Karpas-422 (cell line): Measurements from ENCODE around the gene GBE1. TPM values are rescaled to one million over a fixed set of nuclear protein-coding genes. Genes with fewer than 3 reads are reported as not detected.
"Not testable (repeated sequence)": the region's sequence is repeated elsewhere in the genome, so short reads cannot be mapped to it uniquely, and the experiment has no call there.

Source experiments
- DNase-seq: peaks from one replicate; pipeline ENCODE4 v3.0.0-alpha.2; 2015
- H2AFZ ChIP-seq: fragments of 200-600 bp; sonication (generic); 2 replicates; pipeline ENCODE4 v1.6.1; 2014; ENCODE audit warnings: antibody characterized with exemption, low read length, mixed read lengths
- H3K27ac ChIP-seq: fragments of 200-600 bp; sonication (generic); 2 replicates; pipeline ENCODE4 v1.5.1; 2014; ENCODE audit warnings: mild to moderate bottlenecking, low read length, moderate library complexity
- H3K27me3 ChIP-seq: fragments of 200-600 bp; sonication (generic); 2 replicates; pipeline ENCODE4 v1.6.1; 2014; ENCODE audit warnings: low read length, mixed read lengths
- H3K36me3 ChIP-seq: fragments of 200-600 bp; sonication (generic); 2 replicates; pipeline ENCODE4 v1.6.1; 2014; ENCODE audit warnings: low read length, mixed read lengths; ENCODE audit not compliant: insufficient read depth
- H3K4me1 ChIP-seq: fragments of 200-600 bp; sonication (generic); 2 replicates; pipeline ENCODE4 v1.6.1; 2014; ENCODE audit warnings: mild to moderate bottlenecking, low read length, mixed read lengths
- H3K4me2 ChIP-seq: fragments of 200-600 bp; sonication (generic); 2 replicates; pipeline ENCODE4 v1.6.1; 2014; ENCODE audit warnings: low read length, low read depth, mild to moderate bottlenecking; ENCODE audit not compliant: poor library complexity, severe bottlenecking
- H3K4me3 ChIP-seq: fragments of 200-600 bp; sonication (generic); 2 replicates; pipeline ENCODE4 v1.5.1; 2014; ENCODE audit warnings: mild to moderate bottlenecking, antibody characterized with exemption, low read length, mixed read lengths
- H3K79me2 ChIP-seq: fragments of 200-600 bp; sonication (generic); 2 replicates; pipeline ENCODE4 v1.6.1; 2014; ENCODE audit warnings: mild to moderate bottlenecking, low read length, mixed read lengths
- H3K9ac ChIP-seq: fragments of 200-600 bp; sonication (generic); 2 replicates; pipeline ENCODE4 v1.6.0; 2014; ENCODE audit warnings: low read length
- H3K9me2 ChIP-seq: fragments of 200-600 bp; sonication (generic), shearing (Covaris generic); replicated peaks from 2 replicates; pipeline ENCODE4 v1.6.0; 2014; ENCODE audit warnings: mild to moderate bottlenecking, low read length, moderate library complexity; ENCODE audit not compliant: insufficient read depth
- H3K9me3 ChIP-seq: fragments of 300-700, 200-600 bp; sonication (generic); 2 replicates; pipeline ENCODE4 v1.6.1; 2014; ENCODE audit warnings: low read length, mixed read lengths
- H4K20me1 ChIP-seq: fragments of 200-600 bp; sonication (generic); 2 replicates; pipeline ENCODE4 v1.6.1; 2014; ENCODE audit warnings: mild to moderate bottlenecking, antibody characterized with exemption, low read length, low read depth; ENCODE audit not compliant: insufficient read depth
- total RNA-seq: library from RNA; depleted of rRNA; stranded (reverse); fragments of >200 nt; shearing (Covaris generic); gene quantifications from 2 replicates; pipeline ENCODE4 v1.2.3, GENCODE V29; 2014; ENCODE audit warnings: low replicate concordance

The GBE1 gene
- total RNA-seq, 1 experiment from 2014 or later, result 134 TPM

DNA sequence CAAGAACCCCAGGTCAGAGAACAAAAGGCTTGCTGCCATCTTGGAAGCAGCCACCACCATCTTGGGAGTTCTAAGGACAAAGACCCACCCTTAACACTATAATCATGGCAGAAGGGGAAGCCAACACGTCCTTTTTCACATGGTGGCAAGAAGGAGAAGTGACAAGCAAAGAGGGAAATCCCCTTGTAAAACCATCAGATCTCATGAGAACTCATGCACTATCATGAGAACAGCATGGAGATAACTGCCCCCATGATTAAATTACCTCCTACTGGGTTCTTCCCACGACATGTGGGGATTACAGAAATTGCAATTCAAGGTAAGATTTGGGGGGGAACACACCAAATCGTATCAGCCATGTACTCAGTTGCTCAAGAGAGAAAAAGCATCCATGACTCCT is 21.1 kb upstream of the GBE1 start:
- Histone ChIP-seq H3K9me2 (no peaks in the 10 kb centered on the region), H3K4me2 (no peak overlapping the region), H3K4me1 (no peaks in the 10 kb centered on the region), H3K9ac (no peak overlapping the region), H4K20me1 (no peaks in the 10 kb centered on the region), H3K27ac (no peak overlapping the region), H3K27me3 (no peaks in the 10 kb centered on the region), H2AFZ (no peak overlapping the region), H3K79me2 (no peaks in the 10 kb centered on the region), H3K4me3 (no peak overlapping the region), H3K36me3 (no peaks in the 10 kb centered on the region), H3K9me3 (no peaks in the 10 kb centered on the region)
- no peak for DNase-seq

DNA sequence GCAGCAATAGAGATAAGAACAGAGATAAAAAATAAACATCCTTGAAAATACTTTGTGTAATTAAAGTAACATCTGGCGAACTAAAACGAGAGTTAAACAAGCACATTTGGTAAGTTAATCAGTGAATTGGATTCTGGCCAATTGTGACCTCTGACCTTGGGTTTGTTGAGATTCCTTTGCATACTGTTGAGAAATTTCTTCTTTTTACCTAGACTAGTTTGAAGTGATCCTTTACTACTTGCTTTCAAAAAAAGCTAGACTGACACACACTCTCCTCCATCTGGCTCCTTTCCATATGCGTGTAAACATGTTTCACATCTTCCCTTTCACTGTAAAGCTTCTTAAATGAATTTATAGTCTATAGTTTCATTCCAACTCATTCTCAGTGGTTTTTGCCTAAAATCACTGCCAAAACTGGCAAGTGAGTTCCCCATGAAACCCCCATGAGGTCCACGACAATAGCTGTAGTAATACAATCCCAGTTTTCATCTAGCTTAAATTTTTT is 17.3 kb upstream of the GBE1 start:
- no peaks in the 10 kb centered on the region for H4K20me1 ChIP-seq
- H3K27ac ChIP-seq, result no peak overlapping the region
- no peaks in the 10 kb centered on the region for H3K9me2 ChIP-seq

DNA sequence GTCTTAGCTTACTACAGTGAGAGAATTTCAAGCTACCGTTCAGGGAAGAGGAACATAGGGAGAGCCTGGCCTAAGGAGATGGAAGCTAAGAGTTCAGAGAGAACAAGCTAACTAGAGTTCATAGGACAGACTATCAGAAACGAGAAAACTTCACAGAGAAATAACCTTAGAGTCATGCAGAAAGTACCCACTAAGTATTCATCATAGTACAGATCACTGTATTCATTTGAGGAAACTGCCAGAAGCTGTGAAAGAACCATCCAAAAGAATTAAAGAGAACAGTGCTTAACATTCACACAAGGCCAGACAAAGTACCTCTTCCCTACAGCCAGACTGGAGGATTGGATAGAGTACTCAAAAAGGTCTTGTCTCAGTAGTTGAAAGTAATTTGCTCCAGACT is 15.2 kb upstream of the GBE1 start:
- Histone ChIP-seq H3K9ac (no peak overlapping the region), H3K4me3 (no peak overlapping the region), H2AFZ (no peak overlapping the region), H3K4me1 (no peaks in the 10 kb centered on the region), H4K20me1 (no peaks in the 10 kb centered on the region), H3K27me3 (no peaks in the 10 kb centered on the region), H3K36me3 (no peaks in the 10 kb centered on the region), H3K9me2 (no peaks in the 10 kb centered on the region), H3K27ac (no peak overlapping the region), H3K4me2 (no peak overlapping the region), H3K79me2 (no peaks in the 10 kb centered on the region), H3K9me3 (no peaks in the 10 kb centered on the region)
- no peak for DNase-seq

More for the DNA sequence above, 17.3 kb upstream of the GBE1 start:
- H3K4me2 ChIP-seq, result no peak overlapping the region
- H3K79me2 ChIP-seq, result no peaks in the 10 kb centered on the region
- no peaks in the 10 kb centered on the region for H3K9me3 ChIP-seq
- no peak overlapping the region for H3K9ac ChIP-seq
- no peak overlapping the region for H2AFZ ChIP-seq
- DNase-seq, result no peak
- H3K36me3 ChIP-seq, result no peaks in the 10 kb centered on the region
- no peaks in the 10 kb centered on the region for H3K27me3 ChIP-seq
- H3K4me1 ChIP-seq, result no peaks in the 10 kb centered on the region
- H3K4me3 ChIP-seq, result no peak overlapping the region

DNA sequence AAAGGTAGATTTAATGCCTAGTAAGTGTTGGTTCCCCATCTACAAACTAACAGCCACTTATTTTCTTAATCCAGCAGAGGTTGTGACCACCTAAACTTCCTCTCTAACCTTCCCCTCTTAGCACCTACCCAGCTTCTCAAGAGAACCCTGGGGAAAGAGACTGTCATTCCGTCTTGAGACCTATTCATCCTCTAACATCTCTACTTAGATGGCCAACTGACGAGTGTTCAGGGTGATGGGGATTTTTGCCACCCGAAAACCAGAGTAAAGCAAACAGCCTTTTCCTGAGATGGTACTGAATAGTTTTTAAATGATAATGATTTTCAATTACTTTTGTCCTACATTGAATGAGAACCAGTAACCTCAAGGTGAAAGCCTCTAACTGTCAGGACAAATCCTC is 9.3 kb upstream of the GBE1 start:
- no peaks in the 10 kb centered on the region for H3K9me2 ChIP-seq
- no peaks in the 10 kb centered on the region for H3K27me3 ChIP-seq
- H3K36me3 ChIP-seq, result no peaks in the 10 kb centered on the region
- no peak overlapping the region for H3K4me2 ChIP-seq
- no peak overlapping the region for H2AFZ ChIP-seq
- H3K9me3 ChIP-seq, result no peaks in the 10 kb centered on the region
- no peaks in the 10 kb centered on the region for H3K4me1 ChIP-seq
- no peak overlapping the region for H3K4me3 ChIP-seq
- H3K9ac ChIP-seq, result no peak overlapping the region
- no peaks in the 10 kb centered on the region for H3K79me2 ChIP-seq
- H4K20me1 ChIP-seq, result no peaks in the 10 kb centered on the region
- DNase-seq, result no peak
- no peak overlapping the region for H3K27ac ChIP-seq

DNA sequence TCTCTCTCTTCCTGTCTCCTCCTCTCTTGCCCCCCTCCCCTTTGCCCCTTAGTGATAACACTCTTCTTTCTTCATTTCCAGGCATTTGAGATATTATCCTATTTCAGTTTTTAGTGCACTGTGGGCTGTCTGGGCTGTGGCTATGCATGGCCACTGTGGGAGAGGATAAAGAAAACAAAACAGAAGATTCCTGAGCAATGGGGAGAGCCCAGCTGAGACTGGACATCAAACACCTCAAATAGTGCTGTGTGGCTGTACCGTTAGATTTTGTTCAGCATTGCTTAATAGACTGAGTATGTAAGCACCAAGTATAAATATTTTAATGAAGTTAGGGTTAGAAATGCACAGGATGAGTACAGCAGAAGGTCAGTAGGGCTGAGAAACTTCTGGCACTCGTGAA is 7.9 kb upstream of the GBE1 start:
- Histone ChIP-seq H3K9me2 (no peaks in the 10 kb centered on the region), H3K4me2 (no peak overlapping the region), H3K4me1 (no peaks in the 10 kb centered on the region), H3K27ac (no peak overlapping the region), H3K9me3 (no peaks in the 10 kb centered on the region), H3K9ac (no peak overlapping the region), H4K20me1 (no peaks in the 10 kb centered on the region), H3K4me3 (no peak overlapping the region), H3K27me3 (no peaks in the 10 kb centered on the region), H2AFZ (no peak overlapping the region), H3K79me2 (no peaks in the 10 kb centered on the region), H3K36me3 (no peaks in the 10 kb centered on the region)
- no peak for DNase-seq

DNA sequence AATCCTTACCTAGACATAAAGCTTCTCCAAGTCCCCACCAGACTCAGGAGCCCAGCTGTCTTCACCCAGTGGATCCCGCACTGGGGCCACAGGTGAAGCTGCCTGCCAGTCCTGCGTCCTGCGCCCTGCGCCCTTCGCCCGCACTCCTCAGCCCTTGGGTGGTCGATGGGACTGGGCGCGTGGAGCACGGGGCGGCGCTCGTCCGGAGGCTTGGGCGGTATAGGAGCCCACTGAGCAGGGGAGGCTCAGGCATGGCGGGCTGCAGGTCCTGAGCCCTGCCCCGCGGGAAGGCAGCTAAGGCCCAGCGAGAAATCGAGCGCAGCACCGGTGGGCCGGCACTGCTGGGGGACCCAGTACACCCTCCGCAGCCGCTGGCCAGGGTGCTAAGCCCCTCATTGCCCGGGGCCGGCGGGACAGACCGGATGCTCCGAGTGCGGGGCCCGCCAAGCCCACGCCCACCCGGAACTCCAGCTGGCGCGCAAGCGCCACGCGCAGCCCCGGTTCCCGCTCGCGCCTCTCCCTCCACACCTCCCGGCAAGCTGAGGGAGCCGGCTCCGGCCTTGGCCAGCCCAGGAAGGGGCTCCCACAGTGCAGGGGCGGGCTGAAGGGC is 5.9 kb upstream of the GBE1 start:
- not testable (repeated sequence) for H3K79me2 ChIP-seq, H3K4me1 ChIP-seq, H3K9ac ChIP-seq, H3K27me3 ChIP-seq, H3K36me3 ChIP-seq, H3K4me2 ChIP-seq, H3K9me3 ChIP-seq, H2AFZ ChIP-seq, H3K27ac ChIP-seq, DNase-seq, H4K20me1 ChIP-seq, H3K9me2 ChIP-seq, H3K4me3 ChIP-seq

DNA sequence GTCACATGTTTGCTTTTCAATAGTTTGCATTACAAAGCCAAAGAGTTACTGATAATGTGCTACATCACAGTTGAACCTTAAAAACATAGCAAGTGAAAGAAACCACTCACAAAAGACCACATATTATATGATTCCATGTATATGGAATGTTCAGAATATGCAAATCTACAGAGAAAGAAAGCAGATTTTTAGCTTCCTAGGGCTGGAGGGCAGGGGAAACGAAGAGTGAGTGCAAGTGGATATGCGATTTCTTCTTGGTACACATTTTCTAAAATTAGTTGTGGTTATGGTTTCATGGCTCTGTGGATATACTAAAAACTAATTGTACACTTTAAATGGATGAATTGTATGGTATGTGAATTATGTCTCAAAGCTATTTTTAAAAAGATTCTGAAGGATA is 4.0 kb upstream of the GBE1 start:
- Histone ChIP-seq H3K27me3 (no peaks in the 10 kb centered on the region), H3K4me2 (no peak overlapping the region), H3K27ac (no peak overlapping the region), H2AFZ (no peak overlapping the region), H3K79me2 (peaks cover 5% of the 10 kb centered on the region), H4K20me1 (no peaks in the 10 kb centered on the region), H3K9me3 (no peaks in the 10 kb centered on the region), H3K4me3 (no peak overlapping the region), H3K9ac (no peak overlapping the region), H3K4me1 (peaks cover 15% of the 10 kb centered on the region), H3K36me3 (no peaks in the 10 kb centered on the region), H3K9me2 (no peaks in the 10 kb centered on the region)
- DNase-seq, result no peak

DNA sequence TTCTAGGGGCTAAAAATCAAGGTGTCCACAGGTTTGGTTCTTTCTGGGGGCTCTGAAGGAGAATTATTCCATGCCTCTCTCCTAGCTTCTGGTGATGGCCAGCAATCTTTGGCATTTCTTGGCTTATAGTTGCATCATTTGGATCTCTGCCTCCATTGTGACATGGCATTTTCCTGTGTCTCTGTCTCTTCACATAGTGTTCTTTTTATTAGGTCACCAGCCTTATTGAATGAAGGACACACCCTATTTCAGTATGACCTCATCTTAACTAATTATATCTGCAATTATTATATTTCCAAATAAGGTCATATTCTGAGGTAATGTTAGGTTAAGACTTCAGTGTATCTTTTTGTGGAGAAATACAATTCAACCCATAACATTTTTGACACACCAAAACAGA is 3.2 kb upstream of the GBE1 start:
- no peak overlapping the region for H3K27ac ChIP-seq
- H2AFZ ChIP-seq, result no peak overlapping the region
- H3K4me1 ChIP-seq, result peaks cover 23% of the 10 kb centered on the region
- H3K79me2 ChIP-seq, result peaks cover 12% of the 10 kb centered on the region
- H3K4me2 ChIP-seq, result no peak overlapping the region
- no peaks in the 10 kb centered on the region for H3K9me2 ChIP-seq
- no peak overlapping the region for H3K4me3 ChIP-seq
- no peak for DNase-seq
- H3K9me3 ChIP-seq, result no peaks in the 10 kb centered on the region
- H3K36me3 ChIP-seq, result peaks cover 4% of the 10 kb centered on the region; the same call in 1 of the 2 replicates
- H3K27me3 ChIP-seq, result no peaks in the 10 kb centered on the region
- H4K20me1 ChIP-seq, result no peaks in the 10 kb centered on the region
- no peak overlapping the region for H3K9ac ChIP-seq
